Measurements from ENCODE around the gene HTT. TPM values are rescaled to one million over a fixed set of nuclear protein-coding genes. Genes with fewer than 3 reads are reported as not detected.

The HTT gene
- total RNA-seq, 2 experiments from 2014 or later: 56.9 to 62.6 TPM

DNA sequence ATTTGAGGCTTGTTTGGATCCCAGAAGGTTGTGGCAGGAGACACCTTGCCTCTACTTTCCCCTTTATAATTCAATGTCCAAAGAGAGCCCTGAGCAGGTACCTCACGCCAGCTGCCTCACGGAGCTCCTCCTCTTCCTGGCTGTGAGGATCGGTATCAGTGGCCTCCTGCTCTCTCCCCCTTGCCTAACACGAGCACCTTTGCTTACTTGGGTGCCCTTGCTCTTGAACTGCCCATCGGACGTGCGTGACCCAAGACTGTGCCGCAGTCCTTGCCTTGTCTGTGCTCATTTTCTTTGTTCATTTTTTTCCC, 146.7 kb downstream of the HTT start:
- Mint-ChIP-seq H3K36me3 (ENCODE audit: low read depth) (peaks cover 93% of the 10 kb centered on the region), H3K9me3 (no peaks in the 10 kb centered on the region), H3K27me3 (no peaks in the 10 kb centered on the region), H3K4me1 (ENCODE audit: low read depth) (peaks cover 4% of the 10 kb centered on the region), H3K27ac (no peak overlapping the region), H3K4me3 (no peak overlapping the region)
- Histone ChIP-seq H3K4me1 (ENCODE audit: insufficient read depth, low read length) (no peaks in the 10 kb centered on the region), H3K27me3 (ENCODE audit: control insufficient read depth in 1 of 2, insufficient read depth in 2 of 2, low read length in 2 of 2) (no peaks in the 10 kb centered on the region), H3K27ac (ENCODE audit: low read depth in 1 of 2, low read length in 2 of 2) (no peak overlapping the region), H3K36me3 (ENCODE audit: insufficient read depth, low read length) (peaks cover 87% of the 10 kb centered on the region), H3K9me3 (ENCODE audit: control insufficient read depth in 1 of 2, insufficient read depth in 1 of 2, low read length in 2 of 2) (no peaks in the 10 kb centered on the region), H3K4me3 (ENCODE audit: low read length) (no peak overlapping the region)
- POLR2A ChIA-PET: no interaction called here
- ATAC-seq (ENCODE audit: poor library complexity): no peak
- TF ChIP-seq CTCF (IDR thresholded peaks at IDR 0.05): no peak
- intact Hi-C loops (cut with DNase I, micrococcal nuclease): no loop called here
- DNase-seq: no peak
- CTCF ChIA-PET: no interaction called here

DNA sequence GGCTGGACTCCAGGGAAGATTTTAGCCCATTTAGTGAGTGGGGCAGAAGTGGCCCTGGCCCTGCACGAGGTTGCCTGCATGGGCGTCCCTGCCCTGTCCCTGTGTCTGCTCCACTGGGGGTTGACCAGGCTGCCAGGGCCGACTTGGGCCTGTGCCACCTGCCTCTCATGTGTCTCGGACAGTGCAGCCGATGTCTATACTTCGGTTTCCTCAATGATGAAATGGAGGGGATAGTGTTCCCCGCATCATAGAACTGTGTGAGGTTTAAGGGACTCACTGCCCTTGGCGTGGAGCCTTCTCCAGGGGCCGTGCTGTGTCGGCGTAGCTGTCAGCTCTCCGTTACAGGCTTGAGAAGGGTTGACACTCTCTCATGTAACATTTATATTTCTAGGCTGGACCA, 147.5 kb downstream of the HTT start:
- H3K27ac ChIP-seq (ENCODE audit: low read depth in 1 of 2, low read length in 2 of 2): no peak overlapping the region
- ChIA-PET CTCF (no interaction called here), POLR2A (no interaction called here)
- H3K9me3 ChIP-seq (ENCODE audit: control insufficient read depth in 1 of 2, insufficient read depth in 1 of 2, low read length in 2 of 2): no peaks in the 10 kb centered on the region
- peaks cover 4% of the 10 kb centered on the region for H3K4me1 Mint-ChIP-seq (ENCODE audit: low read depth)
- no peaks in the 10 kb centered on the region for H3K27me3 Mint-ChIP-seq
- ATAC-seq (ENCODE audit: poor library complexity) (no peak), DNase-seq (no peak)
- no peak overlapping the region for H3K4me3 Mint-ChIP-seq
- intact Hi-C loops (cut with DNase I, micrococcal nuclease): no loop called here
- no peaks in the 10 kb centered on the region for H3K4me1 ChIP-seq (ENCODE audit: insufficient read depth, low read length)
- no peak overlapping the region for H3K4me3 ChIP-seq (ENCODE audit: low read length)
- no peaks in the 10 kb centered on the region for H3K9me3 Mint-ChIP-seq
- H3K27me3 ChIP-seq (ENCODE audit: control insufficient read depth in 1 of 2, insufficient read depth in 2 of 2, low read length in 2 of 2): no peaks in the 10 kb centered on the region
- TF ChIP-seq CTCF (IDR thresholded peaks at IDR 0.05): no peak
- peaks cover 82% of the 10 kb centered on the region for H3K36me3 ChIP-seq (ENCODE audit: insufficient read depth, low read length)
- peaks cover 94% of the 10 kb centered on the region for H3K36me3 Mint-ChIP-seq (ENCODE audit: low read depth)
- H3K27ac Mint-ChIP-seq: no peak overlapping the region

DNA sequence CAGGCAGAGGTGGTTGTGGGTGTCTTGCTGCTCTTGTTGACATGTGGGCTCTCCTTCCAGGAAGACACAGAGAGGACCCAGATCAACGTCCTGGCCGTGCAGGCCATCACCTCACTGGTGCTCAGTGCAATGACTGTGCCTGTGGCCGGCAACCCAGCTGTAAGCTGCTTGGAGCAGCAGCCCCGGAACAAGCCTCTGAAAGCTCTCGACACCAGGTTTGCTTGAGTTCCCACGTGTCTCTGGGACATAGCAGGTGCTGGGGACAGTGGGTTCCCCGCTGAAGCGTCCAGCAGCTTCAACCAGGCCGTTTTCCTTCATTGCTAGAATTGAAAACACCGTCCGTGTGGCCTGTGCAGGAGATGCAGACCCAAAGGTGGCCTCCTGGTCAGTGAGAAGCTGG, 148.9 kb downstream of the HTT start:
- intact Hi-C loops (cut with DNase I, micrococcal nuclease): no loop called here
- peaks cover 86% of the 10 kb centered on the region for H3K36me3 Mint-ChIP-seq (ENCODE audit: low read depth)
- H3K4me3 Mint-ChIP-seq: no peak overlapping the region
- no peak overlapping the region for H3K27ac Mint-ChIP-seq
- H3K9me3 ChIP-seq (ENCODE audit: control insufficient read depth in 1 of 2, insufficient read depth in 1 of 2, low read length in 2 of 2): no peaks in the 10 kb centered on the region
- no peak overlapping the region for H3K27ac ChIP-seq (ENCODE audit: low read depth in 1 of 2, low read length in 2 of 2)
- no peaks in the 10 kb centered on the region for H3K4me1 ChIP-seq (ENCODE audit: insufficient read depth, low read length)
- CTCF ChIA-PET: no interaction called here
- no peaks in the 10 kb centered on the region for H3K27me3 ChIP-seq (ENCODE audit: control insufficient read depth in 1 of 2, insufficient read depth in 2 of 2, low read length in 2 of 2)
- ATAC-seq (ENCODE audit: poor library complexity) (no peak), DNase-seq (no peak)
- H3K4me1 Mint-ChIP-seq (ENCODE audit: low read depth): peaks cover 4% of the 10 kb centered on the region
- POLR2A ChIA-PET: no interaction called here
- no peaks in the 10 kb centered on the region for H3K27me3 Mint-ChIP-seq
- peaks cover 76% of the 10 kb centered on the region for H3K36me3 ChIP-seq (ENCODE audit: insufficient read depth, low read length)
- no peak for TF ChIP-seq CTCF (IDR thresholded peaks at IDR 0.05)
- H3K4me3 ChIP-seq (ENCODE audit: low read length): no peak overlapping the region
- H3K9me3 Mint-ChIP-seq: no peaks in the 10 kb centered on the region
